MM.1S (cell line): ENCODE data around the gene ATP6V0A1.
"Not testable (repeated sequence)": the region's sequence is repeated elsewhere in the genome, so short reads cannot be mapped to it uniquely, and the experiment has no call there.

ENCODE experiments used
- DNase-seq: peaks from one replicate; pipeline ENCODE4 v3.0.0-alpha.2; 2015
- H2AFZ ChIP-seq: fragments of 300-600 bp; sonication (generic); 2 replicates; pipeline ENCODE4 v1.6.0; 2016; ENCODE audit warnings: antibody characterized with exemption, low read length
- H3F3A ChIP-seq: fragments of 300-600 bp; sonication (generic); 2 replicates; pipeline ENCODE4 v1.6.1; 2016; ENCODE audit warnings: mild to moderate bottlenecking, antibody characterized with exemption, low read length, moderate library complexity, mixed read lengths; ENCODE audit not compliant: insufficient read depth
- H3K27ac ChIP-seq: fragments of 300-600 bp; sonication (generic); 2 replicates; pipeline ENCODE4 v1.5.1; 2016; ENCODE audit warnings: mild to moderate bottlenecking, low read length
- H3K27me3 ChIP-seq: fragments of 300-600 bp; sonication (generic); replicated peaks from 2 replicates; pipeline ENCODE4 v1.6.0; 2016; ENCODE audit warnings: low read length; ENCODE audit not compliant: insufficient read depth
- H3K36me3 ChIP-seq: fragments of 300-600 bp; sonication (generic); replicated peaks from 2 replicates; pipeline ENCODE4 v1.6.1; 2016; ENCODE audit warnings: mild to moderate bottlenecking, low read length, mixed read lengths; ENCODE audit not compliant: insufficient read depth
- H3K4me1 ChIP-seq: fragments of 300-600 bp; sonication (generic); 2 replicates; pipeline ENCODE4 v1.6.1; 2016; ENCODE audit warnings: low read length, mixed read lengths
- H3K4me2 ChIP-seq: fragments of 300-600 bp; sonication (generic); 2 replicates; pipeline ENCODE4 v1.6.0; 2016; ENCODE audit warnings: low read depth, low read length
- H3K4me3 ChIP-seq: fragments of 300-600 bp; sonication (generic); 2 replicates; pipeline ENCODE4 v1.5.1; 2016; ENCODE audit warnings: low read length, mixed read lengths
- H3K79me2 ChIP-seq: fragments of 300-600 bp; sonication (generic); 2 replicates; pipeline ENCODE4 v1.6.1; 2016; ENCODE audit warnings: mixed run types, low read length, mixed read lengths
- H3K9ac ChIP-seq: fragments of 300-600 bp; sonication (generic); 2 replicates; pipeline ENCODE4 v1.6.1; 2016; ENCODE audit warnings: low read length, mixed read lengths
- H3K9me2 ChIP-seq: fragments of 300-600 bp; sonication (generic); replicated peaks from 2 replicates; pipeline ENCODE4 v1.6.1; 2016; ENCODE audit warnings: mild to moderate bottlenecking, low read length, mixed read lengths; ENCODE audit not compliant: insufficient read depth
- H3K9me3 ChIP-seq: fragments of 300-600 bp; sonication (generic); replicated peaks from 2 replicates; pipeline ENCODE4 v1.6.1; 2016; ENCODE audit warnings: mild to moderate bottlenecking, low read length, mixed read lengths; ENCODE audit not compliant: insufficient read depth
- H4K20me1 ChIP-seq: fragments of 300-600 bp; sonication (generic); 2 replicates; pipeline ENCODE4 v1.6.1; 2016; ENCODE audit warnings: mild to moderate bottlenecking, low read length, moderate library complexity, mixed read lengths; ENCODE audit not compliant: insufficient read depth
- EZH2 ChIP-seq: fragments of 300-600 bp; sonication (generic); optimal IDR thresholded peaks from 2 replicates; pipeline ENCODE3; 2017; ENCODE audit warnings: low read depth, mild to moderate bottlenecking, antibody characterized with exemption, low read length, mixed read lengths
- EZH2phosphoT487 ChIP-seq: fragments of 300-600 bp; sonication (generic); IDR thresholded peaks from 2 replicates; pipeline ENCODE4 v1.6.1; 2018; ENCODE audit warnings: antibody characterized with exemption, low read length
- TF ChIP-seq, protein P1 (sequence below): fragments of 300-600 bp; sonication (generic); IDR thresholded peaks from 2 replicates; pipeline ENCODE4 v1.5.1; 2016; ENCODE audit warnings: antibody characterized with exemption, low read length, mixed read lengths

Gene ATP6V0A1

DNA sequence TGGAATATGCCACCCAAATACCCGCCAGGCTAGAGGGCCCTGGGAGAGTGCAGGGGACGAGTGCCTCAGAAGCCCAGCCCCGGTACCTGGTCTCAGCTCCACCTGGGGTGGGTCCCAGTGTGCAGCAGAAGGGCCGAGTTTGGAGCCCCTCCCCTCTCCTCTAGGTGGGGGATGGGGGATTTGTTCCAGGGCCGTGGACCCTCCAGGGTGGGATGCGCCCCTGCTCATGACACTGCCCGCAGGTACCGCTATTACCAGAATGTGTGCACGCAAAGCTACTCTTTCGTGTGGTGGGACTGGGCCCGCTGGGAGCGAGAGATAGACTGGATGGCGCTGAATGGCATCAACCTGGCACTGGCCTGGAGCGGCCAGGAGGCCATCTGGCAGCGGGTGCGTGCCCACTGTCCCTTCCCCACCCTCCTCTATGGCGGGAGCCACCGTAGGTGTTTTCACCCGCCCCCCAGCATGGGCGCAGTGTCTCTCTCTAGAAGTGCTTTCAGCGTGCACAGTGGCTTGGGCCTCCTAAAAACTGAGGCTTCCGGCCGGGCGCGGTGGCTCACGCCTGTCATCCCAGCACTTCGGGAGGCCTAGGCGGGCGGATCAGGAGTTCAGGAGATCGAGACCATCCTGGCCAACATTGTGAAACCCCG, 78.6 kb downstream of the ATP6V0A1 start:
- Histone ChIP-seq H3K4me1 (peaks cover 12% of the 10 kb centered on the region), H3K9me3 (no peaks in the 10 kb centered on the region), H3K4me3 (peak overlapping the region; percentile 72), H3K4me2 (peak overlapping the region; percentile 99), H2AFZ (peak overlapping the region; percentile 30; the same call in 1 of the 2 replicates), H3K27ac (peak overlapping the region; percentile 50; the same call in 1 of the 2 replicates), H3K9ac (peak overlapping the region; percentile 58), H3K36me3 (no peaks in the 10 kb centered on the region), H3F3A (peaks cover 5% of the 10 kb centered on the region; the same call in 1 of the 2 replicates), H4K20me1 (no peaks in the 10 kb centered on the region), H3K9me2 (no peaks in the 10 kb centered on the region), H3K79me2 (peaks cover 15% of the 10 kb centered on the region), H3K27me3 (no peaks in the 10 kb centered on the region)
- no peak for DNase-seq
- TF ChIP-seq EZH2 (no peak), EZH2phosphoT487 (no peak)
- TF ChIP-seq, protein P1, sequence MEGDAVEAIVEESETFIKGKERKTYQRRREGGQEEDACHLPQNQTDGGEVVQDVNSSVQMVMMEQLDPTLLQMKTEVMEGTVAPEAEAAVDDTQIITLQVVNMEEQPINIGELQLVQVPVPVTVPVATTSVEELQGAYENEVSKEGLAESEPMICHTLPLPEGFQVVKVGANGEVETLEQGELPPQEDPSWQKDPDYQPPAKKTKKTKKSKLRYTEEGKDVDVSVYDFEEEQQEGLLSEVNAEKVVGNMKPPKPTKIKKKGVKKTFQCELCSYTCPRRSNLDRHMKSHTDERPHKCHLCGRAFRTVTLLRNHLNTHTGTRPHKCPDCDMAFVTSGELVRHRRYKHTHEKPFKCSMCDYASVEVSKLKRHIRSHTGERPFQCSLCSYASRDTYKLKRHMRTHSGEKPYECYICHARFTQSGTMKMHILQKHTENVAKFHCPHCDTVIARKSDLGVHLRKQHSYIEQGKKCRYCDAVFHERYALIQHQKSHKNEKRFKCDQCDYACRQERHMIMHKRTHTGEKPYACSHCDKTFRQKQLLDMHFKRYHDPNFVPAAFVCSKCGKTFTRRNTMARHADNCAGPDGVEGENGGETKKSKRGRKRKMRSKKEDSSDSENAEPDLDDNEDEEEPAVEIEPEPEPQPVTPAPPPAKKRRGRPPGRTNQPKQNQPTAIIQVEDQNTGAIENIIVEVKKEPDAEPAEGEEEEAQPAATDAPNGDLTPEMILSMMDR, result no peak

DNA sequence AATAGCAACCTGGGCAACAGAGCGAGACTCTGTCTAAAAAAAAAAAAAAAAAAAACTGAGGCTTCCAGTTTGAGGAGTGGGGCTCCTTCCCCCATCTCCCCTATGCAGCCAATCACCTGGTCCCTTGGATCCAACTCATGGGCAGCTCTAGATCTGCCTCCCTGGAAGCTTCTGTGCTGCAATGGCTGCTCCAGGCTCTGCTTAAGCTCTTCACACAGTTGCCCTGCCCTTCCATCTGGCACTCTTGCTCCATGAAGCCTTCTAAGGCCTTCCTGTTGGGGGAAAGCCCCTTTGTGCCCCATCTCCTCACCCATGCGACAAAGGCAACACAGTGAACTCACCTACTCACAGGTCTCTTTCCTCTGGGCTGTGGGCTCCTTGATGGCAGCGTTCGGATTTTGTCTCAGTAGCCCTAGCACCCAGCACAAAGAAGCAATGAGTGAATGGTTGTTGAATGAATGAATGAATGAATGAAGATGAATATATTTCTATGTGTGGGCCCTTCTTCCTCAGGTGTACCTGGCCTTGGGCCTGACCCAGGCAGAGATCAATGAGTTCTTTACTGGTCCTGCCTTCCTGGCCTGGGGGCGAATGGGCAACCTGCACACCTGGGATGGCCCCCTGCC, 79.3 kb downstream of the ATP6V0A1 start:
- Histone ChIP-seq H3K4me2 (no peak overlapping the region), H3K9me3 (no peaks in the 10 kb centered on the region), H3K9ac (no peak overlapping the region), H3K9me2 (no peaks in the 10 kb centered on the region), H3K27me3 (no peaks in the 10 kb centered on the region), H3K27ac (no peak overlapping the region), H3K36me3 (no peaks in the 10 kb centered on the region), H4K20me1 (no peaks in the 10 kb centered on the region), H3F3A (peaks cover 5% of the 10 kb centered on the region; the same call in 1 of the 2 replicates), H3K4me3 (no peak overlapping the region), H2AFZ (no peak overlapping the region), H3K4me1 (peaks cover 12% of the 10 kb centered on the region), H3K79me2 (peaks cover 15% of the 10 kb centered on the region)
- no peak for DNase-seq
- TF ChIP-seq EZH2phosphoT487, result no peak
- TF ChIP-seq EZH2, result no peak
- TF ChIP-seq, protein P1, result no peak

GRCh38 chr17:42538482-42538881, 79.8 kb downstream of the ATP6V0A1 start:
- Histone ChIP-seq H4K20me1 (no peaks in the 10 kb centered on the region), H3K36me3 (no peaks in the 10 kb centered on the region), H3K9me2 (no peaks in the 10 kb centered on the region), H3K9me3 (no peaks in the 10 kb centered on the region), H3K27ac (no peak overlapping the region), H2AFZ (no peak overlapping the region), H3K4me2 (no peak overlapping the region), H3F3A (peaks cover 5% of the 10 kb centered on the region; the same call in 1 of the 2 replicates), H3K4me3 (no peak overlapping the region), H3K27me3 (no peaks in the 10 kb centered on the region), H3K4me1 (peaks cover 12% of the 10 kb centered on the region), H3K9ac (no peak overlapping the region), H3K79me2 (peaks cover 15% of the 10 kb centered on the region)
- no peak for TF ChIP-seq EZH2phosphoT487
- TF ChIP-seq, protein P1, result no peak
- TF ChIP-seq EZH2, result no peak
- DNase-seq, result no peak

DNA sequence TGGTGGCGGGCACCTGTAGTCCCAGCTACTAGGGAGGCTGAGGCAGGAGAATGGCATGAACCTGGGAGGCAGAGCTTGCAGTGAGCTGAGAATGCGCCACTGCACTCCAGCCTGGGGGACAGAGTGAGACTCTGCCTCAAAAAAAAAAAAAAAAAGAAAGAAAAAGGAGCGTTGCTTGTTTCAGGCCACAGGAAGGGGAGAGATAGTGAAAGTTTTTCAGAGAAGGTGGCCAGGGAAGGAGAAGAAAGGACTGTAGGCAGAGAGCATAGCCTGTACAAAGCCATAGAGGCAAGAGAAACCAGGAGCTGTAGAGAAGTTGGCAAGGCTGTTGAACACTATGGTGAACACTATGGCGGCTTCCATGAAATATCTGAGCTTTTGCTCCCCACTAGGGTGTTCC, 81.9 kb downstream of the ATP6V0A1 start:
- not testable (repeated sequence) for H3K27me3 ChIP-seq, H3F3A ChIP-seq, DNase-seq, H2AFZ ChIP-seq, H3K9ac ChIP-seq, H3K4me3 ChIP-seq, H3K4me1 ChIP-seq, H3K9me2 ChIP-seq, H3K36me3 ChIP-seq, H3K9me3 ChIP-seq, H4K20me1 ChIP-seq, H3K27ac ChIP-seq, H3K4me2 ChIP-seq
- H3K79me2 ChIP-seq, result peaks cover 14% of the 10 kb centered on the region
